ENCODE results near the gene CLEC2B.

Gene CLEC2B

GRCh38 chr12:9868311-9868801 is 798 bp downstream of the CLEC2B start:
- DNase-seq = peak in 1 of 2 donors; percentile 45

GRCh38 chr12:9867531-9867930 is 1.6 kb downstream of the CLEC2B start:
- DNase-seq = no peak

- DNase-seq = no peak
Measured at GRCh38 chr12:9866860-9867269, 2.3 kb downstream of the CLEC2B start.

- peak in 1 of 2 donors; percentile 44 for DNase-seq
Measured at GRCh38 chr12:9864913-9865675, 4.1 kb downstream of the CLEC2B start.

- no peak for DNase-seq
Measured at GRCh38 chr12:9858135-9858534, 11.0 kb downstream of the CLEC2B start.

GRCh38 chr12:9856894-9857293 is 12.3 kb downstream of the CLEC2B start:
- DNase-seq = no peak

- no peak for DNase-seq
Measured at GRCh38 chr12:9856151-9856550, 13.0 kb downstream of the CLEC2B start.

- no peak for DNase-seq
Measured at GRCh38 chr12:9851927-9852326, 17.2 kb downstream of the CLEC2B start.

GRCh38 chr12:9851050-9851449 is 18.1 kb downstream of the CLEC2B start:
- no peak for DNase-seq

GRCh38 chr12:9848899-9849298 is 20.3 kb downstream of the CLEC2B start:
- no peak for DNase-seq

GRCh38 chr12:9843407-9843806 is 25.7 kb downstream of the CLEC2B start:
- DNase-seq = no peak

- DNase-seq = no peak
Measured at GRCh38 chr12:9831720-9832119, 37.4 kb downstream of the CLEC2B start.

- DNase-seq = no peak
Measured at GRCh38 chr12:9829982-9830381, 39.2 kb downstream of the CLEC2B start.

GRCh38 chr12:9829483-9829882 is 39.7 kb downstream of the CLEC2B start:
- no peak for DNase-seq

GRCh38 chr12:9827209-9827888 is 41.8 kb downstream of the CLEC2B start, which contains the start of gene KLRF1:
TSS of gene KLRF1 (plus strand) at chr12:9827481. CDS start at chr12:9827545, 64 bp downstream.
- DNase-seq = no peak

- DNase-seq = no peak
Measured at GRCh38 chr12:9820281-9820930, 48.7 kb downstream of the CLEC2B start.

- peak; percentile 91 to 94 for DNase-seq
Measured at GRCh38 chr12:9813821-9814798, 55.0 kb downstream of the CLEC2B start.

- no peak for DNase-seq
Measured at GRCh38 chr12:9811621-9812020, 57.5 kb downstream of the CLEC2B start.

- no peak for DNase-seq
Measured at GRCh38 chr12:9810671-9811070, 58.5 kb downstream of the CLEC2B start.

- DNase-seq = no peak
Measured at GRCh38 chr12:9809866-9810265, 59.3 kb downstream of the CLEC2B start.

- DNase-seq = no peak
Measured at GRCh38 chr12:9809338-9809737, 59.8 kb downstream of the CLEC2B start.

GRCh38 chr12:9808504-9808903 is 60.6 kb downstream of the CLEC2B start:
- DNase-seq = no peak
